SHP77 treated with DMSO at 0.1 percent for 48 hours (cell line): ENCODE measurements around the gene PHF21A.

Experiments used
- DNase-seq: peaks from one replicate; lab custom pipeline; 2025; lab: John Stamatoyannopoulos, UW

Gene PHF21A

DNA sequence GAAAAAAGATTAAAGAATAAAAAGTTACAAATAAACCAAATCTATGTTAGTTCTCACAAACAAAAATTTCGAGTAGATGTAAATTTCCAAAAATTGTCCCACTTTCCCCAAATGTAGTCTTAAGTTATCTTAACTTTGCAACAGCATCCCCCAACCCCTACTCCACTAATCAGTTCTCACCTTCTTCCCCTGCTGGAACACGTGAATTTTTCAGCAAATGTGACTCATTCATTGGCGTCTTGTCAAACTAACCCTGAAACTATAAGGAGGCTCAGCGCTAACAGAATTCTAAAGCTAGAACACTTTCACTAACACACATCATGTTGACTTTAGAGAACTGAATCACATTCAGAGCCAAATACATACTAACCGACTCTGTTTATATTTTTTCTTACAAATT lies 46.1 kb downstream of the PHF21A start:
- no peak for DNase-seq

DNA sequence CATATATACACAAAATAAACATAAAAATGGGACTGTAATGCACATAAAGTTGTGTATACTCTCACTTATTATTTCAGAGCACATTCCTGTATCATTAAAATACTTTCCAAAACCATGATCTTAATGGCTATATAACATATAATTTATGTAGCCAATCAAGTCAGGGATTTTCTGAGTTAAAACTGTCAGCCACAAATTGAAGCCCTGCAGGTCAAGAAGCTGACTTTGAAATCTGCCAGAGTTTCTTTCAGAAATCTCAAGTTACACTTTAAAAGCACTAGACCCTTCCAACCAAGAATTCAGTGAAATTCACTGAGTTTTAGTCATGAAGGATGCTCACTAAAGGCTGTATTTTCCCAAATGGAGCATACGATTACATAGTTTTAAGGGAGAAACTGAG lies 47.6 kb downstream of the PHF21A start:
- no peak for DNase-seq

DNA sequence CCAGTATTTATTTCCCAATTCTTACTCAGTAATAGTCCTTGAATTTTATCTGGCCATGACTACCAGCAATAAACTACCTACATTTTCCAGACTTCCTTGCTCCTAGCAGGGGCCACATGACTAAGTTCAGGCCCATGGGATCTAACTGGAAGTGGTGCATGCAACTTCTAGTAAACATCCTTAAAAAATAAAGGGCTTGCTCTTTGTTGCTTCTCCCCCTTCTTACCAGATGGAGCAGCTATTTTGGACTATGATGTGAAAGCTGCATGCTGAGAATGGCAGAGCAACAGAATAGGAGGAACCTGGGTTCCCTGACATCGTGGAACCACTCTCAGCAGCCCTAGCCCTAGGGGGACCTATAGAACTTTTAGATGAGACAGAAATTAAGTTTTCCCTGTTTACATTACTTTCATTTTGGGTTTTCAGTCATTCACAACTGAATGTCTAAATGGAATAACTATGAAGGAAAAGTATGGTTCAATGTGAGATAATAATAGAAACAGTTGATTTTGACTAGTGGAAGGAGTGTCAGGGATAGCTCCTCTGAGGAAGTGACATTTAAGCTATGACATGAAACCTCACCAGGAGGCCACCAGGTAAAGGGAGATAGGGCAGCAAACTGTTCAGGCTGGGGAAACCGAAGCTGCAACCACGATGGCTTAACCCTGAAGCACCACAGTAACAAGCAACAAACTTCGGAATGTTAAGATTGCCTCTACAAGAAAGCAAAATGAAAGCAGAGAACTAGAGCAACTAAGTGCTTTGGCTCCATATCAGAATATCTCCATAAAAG lies 48.9 kb downstream of the PHF21A start:
- DNase-seq: no peak

DNA sequence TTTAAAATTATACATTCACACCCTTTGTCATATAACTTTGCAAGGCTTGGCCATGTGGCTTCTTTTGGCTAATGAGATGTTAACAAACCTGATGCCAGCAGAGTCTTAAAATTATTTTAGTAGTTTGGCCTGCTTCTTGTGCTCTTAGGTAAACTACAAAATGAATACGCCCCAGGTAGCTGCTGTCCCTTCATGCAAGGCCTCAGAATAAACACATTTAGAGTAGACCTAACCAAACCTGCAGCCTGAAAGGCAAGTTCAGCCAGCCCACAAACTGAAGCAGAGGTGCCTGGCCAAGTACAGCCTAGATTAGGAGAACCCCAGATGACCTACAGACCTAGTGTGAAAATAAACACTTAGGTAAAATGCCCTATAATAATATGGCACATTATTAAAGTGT lies 50.2 kb downstream of the PHF21A start:
- no peak for DNase-seq

DNA sequence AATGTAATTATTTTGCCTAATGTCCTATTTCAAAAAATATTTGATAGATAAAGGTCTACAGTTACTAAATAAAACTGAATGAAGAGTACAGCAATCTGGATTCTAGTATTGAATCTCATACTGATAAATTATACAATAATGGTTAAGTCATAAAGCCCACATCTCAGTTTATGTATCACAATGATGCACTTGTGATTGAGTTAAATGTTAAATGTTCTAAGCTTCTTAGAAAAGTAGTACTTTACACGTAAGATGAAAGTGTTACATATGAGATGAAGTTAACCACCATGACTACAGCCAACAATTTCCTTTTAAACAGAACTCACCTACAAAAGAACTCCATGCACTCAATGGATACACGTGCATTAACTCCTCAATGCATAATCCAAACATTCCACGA lies 51.7 kb downstream of the PHF21A start:
- no peak for DNase-seq

DNA sequence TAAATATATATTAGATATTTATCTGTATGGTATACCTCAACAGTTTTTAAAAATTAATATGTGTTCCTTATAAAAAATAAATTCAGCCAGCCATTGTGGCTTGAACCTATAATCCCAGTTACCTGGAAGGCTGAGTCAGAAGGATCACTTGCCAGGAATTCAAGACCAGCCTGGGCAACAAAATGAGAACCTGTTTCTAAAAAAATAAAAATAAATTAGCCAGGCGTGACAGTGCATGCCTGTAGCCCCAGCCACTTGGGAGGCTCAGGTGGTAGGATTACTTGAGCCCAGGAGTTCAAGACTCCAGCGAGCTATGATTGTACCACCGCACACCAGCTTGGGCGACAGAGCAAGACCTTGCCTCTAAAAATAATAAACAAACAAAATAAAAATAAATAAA lies 54.9 kb downstream of the PHF21A start:
- DNase-seq: no peak

DNA sequence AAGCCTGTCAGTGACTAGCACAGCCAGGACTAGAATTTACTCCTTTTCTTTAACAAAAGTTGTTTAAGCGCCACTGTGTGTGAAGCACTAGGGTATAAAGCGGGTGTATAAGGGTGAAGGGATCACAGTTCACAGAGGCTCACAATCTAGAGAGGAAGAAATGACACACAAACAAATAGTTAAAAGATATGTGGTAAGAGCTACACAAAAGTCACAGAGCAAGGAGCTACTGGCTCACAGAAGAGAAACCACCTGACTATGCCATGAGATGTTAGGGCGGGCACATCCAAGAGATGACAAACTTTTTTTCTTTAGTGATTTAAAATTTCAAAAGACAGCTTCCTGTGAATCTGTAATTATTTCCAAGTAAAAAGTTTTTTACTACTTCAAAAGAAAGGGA lies 55.6 kb downstream of the PHF21A start:
- DNase-seq: no peak

DNA sequence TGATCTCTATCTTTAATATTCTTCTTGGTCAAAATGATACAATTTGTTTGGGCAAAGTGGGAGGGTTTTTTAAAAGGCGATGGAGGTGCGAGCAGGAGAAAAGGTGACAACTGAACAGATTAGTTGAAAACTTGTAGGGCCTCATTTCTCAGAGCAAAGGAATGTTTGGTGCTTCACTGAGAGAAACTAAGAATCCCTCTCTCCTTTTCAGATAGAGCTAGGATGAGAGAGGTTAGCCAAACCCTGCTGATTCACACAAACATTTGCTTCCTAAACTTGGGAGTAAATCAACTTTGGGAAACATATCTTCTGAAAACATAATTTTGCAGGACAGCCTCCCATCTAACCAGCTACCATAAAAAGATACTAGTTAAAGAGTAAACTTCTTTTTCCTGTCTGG lies 57.0 kb downstream of the PHF21A start:
- no peak for DNase-seq

DNA sequence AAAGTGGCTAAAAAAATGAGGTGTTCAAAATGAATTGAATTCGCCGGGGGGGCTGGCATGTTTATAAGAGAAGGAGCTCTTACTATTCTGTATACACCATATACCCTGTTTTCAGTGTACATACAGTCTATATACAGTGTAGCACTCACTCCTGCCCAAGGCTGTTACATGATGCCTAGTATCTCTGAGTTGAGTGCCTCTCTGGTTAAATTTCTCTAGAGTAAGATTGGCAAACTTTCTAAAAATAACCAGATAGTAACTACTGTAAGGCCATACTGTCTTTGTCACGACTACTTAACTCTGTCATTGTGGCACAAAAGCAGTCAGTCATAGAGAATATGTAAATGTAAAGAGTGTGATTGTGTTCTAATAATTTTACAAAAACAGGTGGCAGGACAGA lies 58.1 kb downstream of the PHF21A start:
- no peak for DNase-seq

DNA sequence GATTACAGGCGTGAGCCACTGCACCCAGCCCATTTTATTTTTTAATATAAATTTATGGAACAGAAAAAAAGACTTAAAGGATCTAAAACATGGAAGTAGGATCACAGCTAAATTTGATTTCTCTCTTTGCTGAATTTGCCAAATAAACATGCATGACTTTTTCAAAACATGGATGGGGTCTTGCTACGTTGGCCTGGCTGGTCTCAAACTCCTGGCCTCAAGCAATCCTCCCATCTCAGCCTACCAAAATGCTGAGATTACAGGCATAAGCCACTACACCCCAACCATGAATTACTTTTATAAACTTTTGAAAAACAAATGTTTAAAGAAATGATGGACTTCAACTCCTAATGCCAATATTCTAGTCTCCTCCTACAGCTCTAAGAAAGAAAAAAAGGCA lies 61.2 kb downstream of the PHF21A start:
- no peak for DNase-seq

DNA sequence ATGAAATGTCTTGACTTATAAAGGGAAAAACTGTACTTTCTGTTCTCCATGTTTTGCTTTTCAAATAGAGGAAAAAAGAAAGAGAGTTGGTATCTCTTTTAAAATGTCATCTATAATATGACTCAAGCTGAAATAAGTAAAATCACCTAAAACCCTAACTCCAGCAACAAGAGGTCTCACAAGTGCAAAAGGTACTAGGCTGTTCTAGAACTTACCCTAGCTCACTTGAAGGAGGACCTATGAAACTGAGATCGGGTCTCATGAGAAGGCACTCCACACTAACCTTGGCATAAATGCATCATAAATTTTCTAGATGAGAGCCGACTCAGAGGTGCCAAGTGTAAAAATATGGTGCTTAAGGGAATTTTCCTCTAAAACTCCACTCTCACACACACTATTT lies 63.8 kb downstream of the PHF21A start:
- no peak for DNase-seq

DNA sequence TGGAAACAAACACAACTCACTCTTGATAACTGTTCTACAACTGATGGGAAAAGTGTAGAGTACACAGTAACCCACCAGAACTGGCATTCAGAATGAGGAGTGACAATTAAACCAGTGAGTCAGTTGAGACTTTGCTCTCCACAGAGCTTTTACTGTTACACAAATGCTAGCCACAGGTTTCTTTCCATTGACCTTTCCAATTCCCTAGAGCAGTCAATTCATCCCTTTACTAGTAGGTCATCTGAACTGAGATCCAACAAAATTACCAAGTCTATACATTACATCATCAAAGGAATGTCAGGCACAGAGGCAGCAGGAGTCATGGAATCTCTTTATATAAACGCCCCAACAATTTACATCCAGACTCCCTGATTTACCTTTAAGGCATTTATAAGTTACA lies 65.9 kb downstream of the PHF21A start:
- DNase-seq: no peak

DNA sequence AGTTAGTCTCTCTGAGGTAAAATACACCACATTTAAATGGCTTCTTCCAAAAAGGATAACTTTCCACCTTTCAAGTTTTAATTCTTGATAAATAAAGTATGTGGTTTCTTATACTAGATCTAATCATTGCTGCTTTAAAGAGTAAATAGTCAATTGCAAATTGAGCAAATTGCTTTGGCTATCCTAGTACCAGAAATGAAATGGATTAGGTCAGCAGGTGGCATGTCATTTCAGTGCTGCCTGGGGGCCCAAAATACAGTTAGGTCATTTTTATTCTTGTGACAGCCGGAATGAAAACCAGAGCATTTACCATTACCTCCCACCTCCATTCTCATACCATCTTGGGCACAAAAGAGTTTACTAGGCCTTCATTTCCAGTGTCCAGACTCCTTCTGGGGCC lies 70.2 kb downstream of the PHF21A start:
- no peak for DNase-seq

DNA sequence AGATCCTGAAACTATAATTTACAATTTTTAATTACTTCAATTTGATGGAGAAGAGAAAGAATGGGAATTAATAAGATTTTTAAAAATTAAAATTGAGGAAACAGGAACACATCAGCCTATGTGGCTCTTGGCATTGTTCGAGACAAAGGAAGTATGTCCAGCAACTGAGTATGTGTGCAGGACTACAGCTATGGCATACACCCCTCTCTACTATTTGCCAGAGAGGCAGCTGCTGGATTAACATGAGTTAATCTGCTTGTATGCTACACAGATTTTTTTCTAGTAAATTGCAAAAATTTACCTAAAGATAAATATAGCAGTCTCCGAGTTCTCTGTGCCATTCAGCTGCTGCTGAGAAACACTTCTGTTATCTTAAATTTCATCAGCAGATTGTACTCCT lies 70.6 kb downstream of the PHF21A start:
- DNase-seq: no peak

DNA sequence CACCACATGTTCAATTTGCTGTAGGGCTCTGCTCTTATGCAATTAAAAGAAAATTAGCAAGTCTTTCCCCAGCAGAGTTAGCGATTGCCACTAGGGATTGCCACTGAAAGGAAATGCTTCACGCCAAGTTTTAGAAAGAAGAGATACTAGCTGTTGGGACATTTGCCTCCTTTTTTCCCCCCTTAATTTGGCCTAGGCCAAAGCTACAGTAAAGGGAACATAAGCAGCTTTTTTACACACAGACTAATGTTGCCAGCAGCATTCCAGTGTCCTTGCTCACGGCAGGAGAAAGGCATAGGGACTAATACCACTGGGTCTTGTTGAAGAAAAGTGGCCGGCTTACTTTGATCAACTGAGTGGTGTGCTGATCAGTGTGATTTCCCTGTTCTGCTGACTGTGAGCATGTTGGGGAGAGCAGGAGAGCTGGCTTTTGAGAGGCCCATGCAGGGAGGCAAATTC lies 71.2 kb downstream of the PHF21A start:
- DNase-seq: no peak

DNA sequence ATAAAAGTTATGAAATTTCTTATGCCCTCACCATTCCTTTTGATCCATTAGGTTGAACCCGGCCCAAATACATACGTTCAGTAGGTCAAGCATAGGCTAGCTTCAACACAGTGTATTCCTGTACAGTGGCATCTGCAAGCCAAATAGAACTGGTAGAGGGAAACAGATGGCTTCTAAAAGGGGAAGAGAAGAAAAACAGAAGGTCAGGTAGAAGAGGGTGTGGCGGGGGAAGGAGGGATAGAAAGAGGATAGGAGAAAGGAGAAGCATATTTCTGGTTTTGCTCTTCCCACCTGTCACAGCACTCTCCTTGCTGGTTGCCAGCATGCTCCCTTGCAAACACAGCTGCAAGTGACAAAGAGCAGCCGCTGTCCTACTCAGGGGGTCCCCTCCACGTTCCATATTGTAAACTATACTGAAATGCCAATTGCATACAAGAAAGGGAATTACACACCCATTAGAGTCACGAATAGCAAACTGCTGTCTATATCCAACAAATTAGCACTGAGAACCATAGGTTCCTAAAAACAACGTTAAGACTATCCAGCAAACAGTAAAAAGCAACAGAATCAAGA lies 71.8 kb downstream of the PHF21A start:
- DNase-seq: no peak

DNA sequence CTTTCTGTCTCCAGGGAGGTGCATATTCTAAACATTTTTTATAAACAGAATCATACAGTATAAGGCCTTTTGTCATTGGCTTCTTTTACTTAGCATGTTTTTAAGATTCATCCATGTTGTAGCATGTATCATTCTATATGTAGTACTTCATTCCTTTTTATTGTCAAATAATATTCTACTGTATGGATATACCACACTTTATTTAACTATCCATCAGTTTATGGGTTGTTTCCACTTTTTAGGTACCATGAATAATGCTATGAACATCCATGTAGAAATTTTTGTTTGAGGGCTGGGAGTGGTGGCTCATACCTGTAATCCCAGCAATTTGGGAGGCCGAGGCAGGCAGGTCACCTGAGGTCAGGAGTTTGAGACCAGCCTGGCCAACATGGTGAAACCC lies 73.1 kb downstream of the PHF21A start:
- DNase-seq: no peak

DNA sequence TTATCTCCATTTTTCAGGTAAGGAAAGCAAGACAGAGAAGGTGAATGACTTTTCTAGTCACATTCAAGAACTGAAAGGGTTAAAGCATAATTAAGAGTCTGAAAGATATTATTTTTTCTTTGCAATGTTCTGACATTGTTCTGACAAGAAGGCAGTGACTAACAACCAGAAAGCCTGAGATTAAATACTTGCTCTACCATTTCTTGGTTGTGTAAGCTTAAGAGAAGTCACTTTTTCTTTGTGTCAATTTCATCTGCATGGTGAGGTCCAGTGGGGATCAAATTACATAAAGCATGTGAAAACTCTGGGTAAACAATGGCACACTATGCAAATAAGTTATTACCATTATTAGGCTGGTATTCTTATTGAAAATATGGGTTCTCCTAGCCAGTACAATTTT lies 73.7 kb downstream of the PHF21A start:
- no peak for DNase-seq

DNA sequence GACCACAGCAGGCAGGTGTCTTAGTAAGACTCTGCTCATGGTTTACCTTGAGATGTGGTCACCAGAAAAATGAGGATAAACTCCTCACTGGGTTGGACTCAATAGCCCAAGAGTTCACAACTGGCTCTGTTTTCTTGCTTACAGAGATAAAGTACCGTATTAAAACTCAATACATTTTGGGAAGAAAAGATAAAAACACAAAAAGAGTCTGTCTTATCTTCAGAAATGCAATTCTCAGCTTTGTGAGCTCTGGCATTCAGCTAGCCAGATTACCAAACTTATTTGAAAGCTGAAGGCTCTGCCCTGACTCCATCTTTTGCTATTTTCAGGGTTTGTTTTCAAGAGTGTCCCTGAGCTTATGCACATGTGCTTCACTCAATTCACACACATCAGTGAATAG lies 75.4 kb downstream of the PHF21A start:
- no peak for DNase-seq

DNA sequence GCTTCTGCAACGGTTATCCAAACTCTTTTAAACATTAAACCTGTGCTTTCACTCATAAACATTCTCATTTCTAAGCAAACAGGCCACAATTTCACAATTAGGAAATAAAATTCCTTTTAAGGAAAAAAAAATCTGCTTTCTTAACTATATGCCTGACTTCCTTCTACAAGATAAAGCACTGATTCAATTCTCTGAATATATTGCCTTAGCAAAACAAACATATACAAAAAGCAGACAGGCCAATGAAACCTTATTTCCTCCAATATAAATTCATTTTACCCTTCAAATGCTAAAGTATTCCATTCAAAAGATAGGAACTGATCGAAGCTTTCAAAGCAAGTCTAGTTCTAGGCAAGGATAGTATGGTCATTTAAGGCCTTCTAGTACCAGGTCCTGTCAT lies 76.7 kb downstream of the PHF21A start:
- no peak for DNase-seq

DNA sequence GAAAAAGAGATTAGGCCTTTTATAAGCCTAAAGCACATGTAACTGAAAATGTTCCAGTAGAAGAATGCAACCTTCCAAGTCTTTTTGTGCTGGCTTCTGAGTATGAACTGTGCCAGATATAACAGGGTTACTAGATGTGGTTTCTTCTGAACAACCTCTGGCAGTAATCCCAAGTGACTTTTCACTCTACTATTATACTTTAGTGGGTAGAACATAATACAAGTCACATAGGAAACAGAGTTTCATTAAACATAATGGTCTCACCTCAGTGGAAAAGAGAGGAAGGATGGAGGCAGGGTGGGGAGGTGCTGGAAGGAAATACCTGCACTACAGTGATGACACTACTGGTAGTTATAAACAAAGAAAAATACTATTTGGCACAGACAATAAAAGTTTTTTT lies 81.3 kb downstream of the PHF21A start:
- DNase-seq: no peak

DNA sequence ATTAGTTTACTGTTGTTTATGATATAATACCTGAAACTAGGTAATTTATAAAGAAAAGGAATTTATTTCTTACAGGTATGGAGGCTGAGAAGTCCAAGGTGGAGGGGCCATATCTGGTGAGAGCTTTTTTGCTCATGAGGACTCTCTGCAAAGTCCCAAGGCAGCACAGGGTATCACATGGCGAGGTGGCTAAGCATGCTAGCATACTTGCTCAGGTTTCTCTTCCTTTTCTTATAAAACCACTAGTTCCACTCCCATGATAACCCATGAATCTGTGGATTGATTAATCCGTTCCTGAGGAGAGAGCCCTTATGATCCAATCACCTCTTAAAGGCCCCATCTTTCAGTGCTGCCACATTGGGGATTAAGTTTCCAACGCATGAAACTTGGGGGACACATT lies 82.7 kb downstream of the PHF21A start:
- DNase-seq: no peak

DNA sequence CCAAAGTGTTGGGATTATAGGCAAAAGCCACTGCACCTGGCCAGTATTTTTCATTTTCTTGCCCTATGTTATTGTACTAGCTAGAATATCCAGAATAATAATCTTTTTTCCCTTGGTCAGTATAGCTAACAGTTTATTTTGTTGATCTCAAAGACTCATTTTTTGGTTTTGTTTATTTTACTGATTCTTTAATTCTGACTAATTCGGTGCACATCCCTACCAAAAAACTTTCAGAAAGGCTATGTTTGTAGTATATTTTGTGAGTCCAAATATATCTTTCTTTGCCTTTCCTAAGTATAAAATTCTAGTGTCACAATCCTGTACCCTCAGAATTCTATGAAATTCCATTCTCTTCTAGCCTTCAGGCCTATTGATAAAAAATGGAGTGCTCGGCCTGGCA lies 84.3 kb downstream of the PHF21A start:
- DNase-seq: no peak

DNA sequence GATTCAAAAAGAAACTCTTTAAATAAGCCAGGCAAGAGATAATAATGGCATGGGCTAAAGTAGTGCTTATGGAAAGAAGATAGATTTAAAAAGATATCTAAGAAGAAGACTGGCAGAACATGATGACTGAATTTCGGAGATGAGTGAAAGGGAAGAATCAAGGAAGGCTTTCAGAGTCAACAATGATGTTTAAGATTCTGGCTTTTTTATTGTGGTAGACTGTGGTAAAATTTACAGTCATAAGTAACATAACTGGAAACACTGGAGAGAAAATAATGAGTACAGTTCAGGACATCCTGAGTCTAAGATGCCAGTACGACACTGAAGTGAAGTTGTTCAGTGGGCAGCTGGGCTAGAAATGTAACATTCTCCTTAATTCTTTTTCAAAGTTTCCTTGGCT lies 85.2 kb downstream of the PHF21A start:
- DNase-seq: no peak
